GM23338 (cell line): ENCODE measurements around the gene IZUMO4. TPM values are rescaled to one million over a fixed set of nuclear protein-coding genes. Genes with fewer than 3 reads are reported as not detected.

Experiments
- ATAC-seq: fragments of 200-7000 bp; cut with Tn5 transposase; 3 replicates; pipeline ENCODE4 v1.9.1; 2020
- DNase-seq: peaks from one replicate; pipeline ENCODE4 v3.0.0-alpha.2; 2015; ENCODE audit warnings: low spot score
- H2AFZ ChIP-seq: fragments of 200-600 bp; sonication (generic); 2 replicates; pipeline ENCODE4 v1.8.0; 2016; ENCODE audit warnings: antibody characterized with exemption, mild to moderate bottlenecking, moderate library complexity
- H3F3A ChIP-seq: fragments of 200-600 bp; sonication (generic); replicated peaks from 2 replicates; pipeline ENCODE4 v1.8.0; 2017; ENCODE audit warnings: antibody characterized with exemption, mixed run types, low read depth
- H3K27ac ChIP-seq: fragments of 200-600 bp; sonication (generic); 2 replicates; pipeline ENCODE4 v1.6.1; 2016; ENCODE audit warnings: low read depth
- H3K27me3 ChIP-seq: fragments of 200-600 bp; sonication (generic); 2 replicates; pipeline ENCODE4 v1.8.0; 2016; ENCODE audit warnings: mild to moderate bottlenecking, mixed run types, moderate library complexity; ENCODE audit not compliant: insufficient read depth
- H3K36me3 ChIP-seq: fragments of 200-600 bp; sonication (generic); 2 replicates; pipeline ENCODE4 v1.8.0; 2016; ENCODE audit warnings: mild to moderate bottlenecking; ENCODE audit not compliant: insufficient read depth
- H3K4me1 ChIP-seq: fragments of 200-600 bp; sonication (generic); 2 replicates; pipeline ENCODE4 v1.8.0; 2016; ENCODE audit warnings: mild to moderate bottlenecking, moderate library complexity; ENCODE audit not compliant: insufficient read depth
- H3K4me2 ChIP-seq: fragments of 200-600 bp; sonication (generic); 2 replicates; pipeline ENCODE4 v1.7.1; 2017; ENCODE audit warnings: mixed run types
- H3K4me3 ChIP-seq: fragments of 200-600 bp; sonication (generic); 2 replicates; pipeline ENCODE4 v1.6.1; 2016; ENCODE audit warnings: mixed run types
- H3K79me2 ChIP-seq: fragments of 200-600 bp; sonication (generic); replicated peaks from 2 replicates; pipeline ENCODE4 v1.8.0; 2017; ENCODE audit warnings: mild to moderate bottlenecking; ENCODE audit not compliant: insufficient read depth
- H3K9me2 ChIP-seq: fragments of 200-600 bp; sonication (generic); 2 replicates; pipeline ENCODE4 v1.8.0; 2017; ENCODE audit not compliant: insufficient read depth
- H4K20me1 ChIP-seq: fragments of 200-600 bp; sonication (generic); replicated peaks from 2 replicates; pipeline ENCODE4 v1.8.0; 2017; ENCODE audit warnings: mild to moderate bottlenecking; ENCODE audit not compliant: insufficient read depth
- H3K27ac Mint-ChIP-seq: 2 replicates; pipeline ENCODE4 v1.8.0; 2020; ENCODE audit warnings: inconsistent platforms, mild to moderate bottlenecking, moderate library complexity, mixed read lengths
- H3K27me3 Mint-ChIP-seq: 3 replicates; pipeline ENCODE4 v1.8.0; 2022; ENCODE audit warnings: low read depth, mild to moderate bottlenecking, moderate library complexity, mixed read lengths, inconsistent platforms; ENCODE audit not compliant: insufficient read depth, poor library complexity
- H3K36me3 Mint-ChIP-seq: 3 replicates; pipeline ENCODE4 v1.8.0; 2021; ENCODE audit warnings: low read depth, mild to moderate bottlenecking, inconsistent platforms, moderate library complexity, mixed read lengths
- H3K4me1 Mint-ChIP-seq: 3 replicates; pipeline ENCODE4 v1.8.0; 2020; ENCODE audit warnings: mild to moderate bottlenecking, inconsistent platforms, mixed read lengths
- H3K4me3 Mint-ChIP-seq: 3 replicates; pipeline ENCODE4 v1.8.0; 2021; ENCODE audit warnings: moderate library complexity, mild to moderate bottlenecking, inconsistent platforms, mixed read lengths
- H3K9me3 Mint-ChIP-seq: 3 replicates; pipeline ENCODE4 v1.8.0; 2020; ENCODE audit warnings: moderate library complexity, mild to moderate bottlenecking, inconsistent platforms, mixed read lengths
- CREB1 ChIP-seq: fragments of 250-450 bp; sonication (Bioruptor Pico); IDR thresholded peaks from 2 replicates; pipeline ENCODE4 v1.5.0; 2020; ENCODE audit warnings: low read depth, mild to moderate bottlenecking, moderate library complexity
- CTCF ChIP-seq, 2 experiments: fragments of 200-600 bp in 1 of 2; sonication (generic) in 1 of 2; conservative IDR thresholded peaks; 2 replicates each; pipeline versions ENCODE4 v1.5.1 to v1.6.1; 2016 to 2017; ENCODE audit warnings: antibody characterized with exemption in 2 of 2, low read depth in 2 of 2, mild to moderate bottlenecking in 2 of 2, moderate library complexity in 1 of 2
- ETS1 ChIP-seq: IDR thresholded peaks from 2 replicates; pipeline ENCODE4 v1.6.1; 2016; ENCODE audit warnings: antibody characterized with exemption
- EZH2 ChIP-seq: fragments of 200-600 bp; sonication (generic); IDR thresholded peaks from one replicate; pipeline ENCODE4 v1.8.0; 2017; ENCODE audit warnings: antibody characterized with exemption, mild to moderate bottlenecking, low read depth; ENCODE audit not compliant: unreplicated experiment
- EZH2phosphoT487 ChIP-seq: fragments of 200-600 bp; sonication (generic); IDR thresholded peaks from one replicate; pipeline ENCODE4 v1.8.1; 2018; ENCODE audit warnings: antibody characterized with exemption; ENCODE audit not compliant: unreplicated experiment
- JUNB ChIP-seq: IDR thresholded peaks from one replicate; pipeline ENCODE4 v1.6.1; 2016; ENCODE audit warnings: antibody characterized with exemption; ENCODE audit not compliant: unreplicated experiment
- NANOG ChIP-seq: IDR thresholded peaks from 2 replicates; pipeline ENCODE4 v1.6.1; 2016; ENCODE audit warnings: antibody characterized with exemption, borderline replicate concordance
- POLR2AphosphoS5 ChIP-seq: IDR thresholded peaks from 2 replicates; pipeline ENCODE4 v1.6.1; 2016; ENCODE audit warnings: antibody characterized with exemption, low read depth
- REST ChIP-seq: IDR thresholded peaks from one replicate; pipeline ENCODE4 v1.6.1; 2018; ENCODE audit warnings: antibody characterized with exemption; ENCODE audit not compliant: unreplicated experiment
- STAT1 ChIP-seq: IDR thresholded peaks from one replicate; pipeline ENCODE4 v1.6.1; 2016; ENCODE audit warnings: antibody characterized with exemption; ENCODE audit not compliant: unreplicated experiment
- ZNF114 ChIP-seq: fragments of 250-450 bp; sonication (Bioruptor Pico); IDR thresholded peaks from 2 replicates; pipeline ENCODE4 v1.5.0; 2020; ENCODE audit warnings: mild to moderate bottlenecking, moderate library complexity
- ZNF331 ChIP-seq: fragments of 250-450 bp; sonication (Bioruptor Pico); IDR thresholded peaks from 2 replicates; pipeline ENCODE4 v1.5.0; 2020; ENCODE audit warnings: low read depth, mild to moderate bottlenecking, moderate library complexity
- ZNF462 ChIP-seq: fragments of 250-450 bp; sonication (Bioruptor Pico); IDR thresholded peaks from 2 replicates; pipeline ENCODE4 v1.5.0; 2020; ENCODE audit warnings: mild to moderate bottlenecking, moderate library complexity
- polyA plus RNA-seq: library from polyadenylated mRNA; unstranded; fragments of >200 nt; fragmentation: Nextera tagmentation; extraction: Ambion mirVana; gene quantifications from 2 replicates; pipeline ENCODE4 v1.2.1, GENCODE V29; 2016
- total RNA-seq: library from RNA; depleted of rRNA; stranded (reverse); fragments of >200 nt; shearing (Covaris generic); gene quantifications from 2 replicates; pipeline ENCODE4 v1.2.3, GENCODE V29; 2014

IZUMO4 gene
- total and polyA plus RNA-seq, 2 experiments from 2014 or later, result 0.57 to 2.2 TPM

GRCh38 chr19:2115324-2115723, 18.6 kb downstream of the IZUMO4 start:
- no peaks in the 10 kb centered on the region for H3K79me2 ChIP-seq
- H2AFZ ChIP-seq, result no peak overlapping the region
- no peaks in the 10 kb centered on the region for H3K27me3 ChIP-seq
- H3K4me3 ChIP-seq, result no peak overlapping the region
- DNase-seq, result no peak
- ATAC-seq, result no peak
- peaks cover 4% of the 10 kb centered on the region; the same call in 1 of the 2 replicates for H3F3A ChIP-seq
- H3K36me3 Mint-ChIP-seq, result peaks cover 74% of the 10 kb centered on the region
- peaks cover 30% of the 10 kb centered on the region for H3K36me3 ChIP-seq
- H3K27ac ChIP-seq, result no peak overlapping the region
- H3K9me3 Mint-ChIP-seq, result no peaks in the 10 kb centered on the region
- TF ChIP-seq JUNB (no peak), NANOG (no peak), EZH2 (no peak), ZNF331 (no peak), CTCF (conservative IDR thresholded peaks at IDR 0.05; ENCODE audit: low read depth in 2 of 2) (no peak), CREB1 (CRISPR knock-in tag) (no peak), ZNF114 (CRISPR knock-in tag) (no peak), ETS1 (no peak), STAT1 (no peak), EZH2phosphoT487 (no peak), REST (no peak), POLR2AphosphoS5 (no peak), ZNF462 (CRISPR knock-in tag) (no peak)
- no peaks in the 10 kb centered on the region; the same call in 2 of the 3 replicates for H3K4me1 Mint-ChIP-seq
- no peaks in the 10 kb centered on the region for H3K4me1 ChIP-seq
- H3K9me2 ChIP-seq, result no peaks in the 10 kb centered on the region
- H3K27ac Mint-ChIP-seq, result no peak overlapping the region
- no peak overlapping the region for H3K4me2 ChIP-seq
- peaks cover 5% of the 10 kb centered on the region for H3K27me3 Mint-ChIP-seq
- H3K4me3 Mint-ChIP-seq, result no peak overlapping the region
- peaks cover 10% of the 10 kb centered on the region for H4K20me1 ChIP-seq
